ENCODE results near the gene CHD2.

Gene CHD2

GRCh38 chr15:92954578-92954977 lies 54.5 kb downstream of the CHD2 start:
- Histone ChIP-seq H3K4me3 (no peak overlapping the region), H3K36me3 (replicated peaks) (peaks cover 92% of the 10 kb centered on the region), H3K4me1 (no peaks in the 10 kb centered on the region), H3K9me3 (peaks cover 3% of the 10 kb centered on the region; the same call in 1 of the 2 replicates), H3K27me3 (ENCODE audit: low read depth) (no peaks in the 10 kb centered on the region)
- in situ Hi-C loops (cut with MboI; ENCODE audit: low sequenced_read_pairs), result no loop called here
- peak in 1 of 2 experiments; percentile 34 for DNase-seq (ENCODE audit: low spot score in 2 of 2)

- in situ Hi-C loops (cut with MboI; ENCODE audit: low sequenced_read_pairs), result no loop called here
- Histone ChIP-seq H3K4me1 (no peaks in the 10 kb centered on the region), H3K4me3 (no peak overlapping the region), H3K27me3 (ENCODE audit: low read depth) (no peaks in the 10 kb centered on the region), H3K9me3 (no peaks in the 10 kb centered on the region), H3K36me3 (replicated peaks) (peaks cover 86% of the 10 kb centered on the region)
- DNase-seq (ENCODE audit: low spot score in 2 of 2), result no peak
Observed at GRCh38 chr15:92955706-92956105, 55.6 kb downstream of the CHD2 start.

GRCh38 chr15:92958105-92958504 lies 58.0 kb downstream of the CHD2 start:
- Histone ChIP-seq H3K9me3 (no peaks in the 10 kb centered on the region), H3K27me3 (ENCODE audit: low read depth) (no peaks in the 10 kb centered on the region), H3K4me3 (no peak overlapping the region), H3K4me1 (no peaks in the 10 kb centered on the region), H3K36me3 (replicated peaks) (peaks cover 77% of the 10 kb centered on the region)
- in situ Hi-C loops (cut with MboI; ENCODE audit: low sequenced_read_pairs), result no loop called here
- DNase-seq (ENCODE audit: low spot score in 2 of 2), result no peak

GRCh38 chr15:92959219-92959618 lies 59.1 kb downstream of the CHD2 start:
- in situ Hi-C loops (cut with MboI; ENCODE audit: low sequenced_read_pairs), result no loop called here
- Histone ChIP-seq H3K27me3 (ENCODE audit: low read depth) (no peaks in the 10 kb centered on the region), H3K4me3 (no peak overlapping the region), H3K4me1 (no peaks in the 10 kb centered on the region; the same call in 1 of the 2 replicates), H3K9me3 (no peaks in the 10 kb centered on the region), H3K36me3 (replicated peaks) (peaks cover 76% of the 10 kb centered on the region)
- DNase-seq (ENCODE audit: low spot score in 2 of 2), result no peak

- H3K9me3 ChIP-seq, result no peaks in the 10 kb centered on the region
- no peak overlapping the region for H3K4me3 ChIP-seq
- no peaks in the 10 kb centered on the region for H3K27me3 ChIP-seq (ENCODE audit: low read depth)
- no peak for DNase-seq (ENCODE audit: low spot score in 2 of 2)
- H3K36me3 ChIP-seq (replicated peaks), result peaks cover 66% of the 10 kb centered on the region
- no peaks in the 10 kb centered on the region; the same call in 1 of the 2 replicates for H3K4me1 ChIP-seq
- in situ Hi-C loops (cut with MboI; ENCODE audit: low sequenced_read_pairs), result no loop called here
Observed at GRCh38 chr15:92960996-92961681, 61.0 kb downstream of the CHD2 start.

GRCh38 chr15:92962914-92963313 lies 62.8 kb downstream of the CHD2 start:
- H3K9me3 ChIP-seq, result no peaks in the 10 kb centered on the region
- no peak overlapping the region for H3K4me3 ChIP-seq
- peaks cover 64% of the 10 kb centered on the region for H3K36me3 ChIP-seq (replicated peaks)
- DNase-seq (ENCODE audit: low spot score in 2 of 2), result no peak
- H3K27me3 ChIP-seq (ENCODE audit: low read depth), result no peaks in the 10 kb centered on the region
- in situ Hi-C loops (cut with MboI; ENCODE audit: low sequenced_read_pairs), result no loop called here
- H3K4me1 ChIP-seq, result no peaks in the 10 kb centered on the region; the same call in 1 of the 2 replicates

GRCh38 chr15:92963794-92964193 lies 63.7 kb downstream of the CHD2 start:
- in situ Hi-C loops (cut with MboI; ENCODE audit: low sequenced_read_pairs), result no loop called here
- no peak overlapping the region for H3K4me3 ChIP-seq
- no peaks in the 10 kb centered on the region for H3K27me3 ChIP-seq (ENCODE audit: low read depth)
- no peak for DNase-seq (ENCODE audit: low spot score in 2 of 2)
- H3K36me3 ChIP-seq (replicated peaks), result peaks cover 64% of the 10 kb centered on the region
- H3K9me3 ChIP-seq, result no peaks in the 10 kb centered on the region
- no peaks in the 10 kb centered on the region; the same call in 1 of the 2 replicates for H3K4me1 ChIP-seq

GRCh38 chr15:92968926-92969651 lies 69.0 kb downstream of the CHD2 start:
- no peak for DNase-seq (ENCODE audit: low spot score in 2 of 2)
- H3K9me3 ChIP-seq, result no peaks in the 10 kb centered on the region
- H3K4me3 ChIP-seq, result no peak overlapping the region
- H3K36me3 ChIP-seq (replicated peaks), result peaks cover 69% of the 10 kb centered on the region
- in situ Hi-C loops (cut with MboI; ENCODE audit: low sequenced_read_pairs), result no loop called here
- no peaks in the 10 kb centered on the region for H3K4me1 ChIP-seq
- H3K27me3 ChIP-seq (ENCODE audit: low read depth), result no peaks in the 10 kb centered on the region

- DNase-seq (ENCODE audit: low spot score in 2 of 2), result no peak
- peaks cover 73% of the 10 kb centered on the region for H3K36me3 ChIP-seq (replicated peaks)
- no peaks in the 10 kb centered on the region for H3K4me1 ChIP-seq
- H3K27me3 ChIP-seq (ENCODE audit: low read depth), result no peaks in the 10 kb centered on the region
- no peak overlapping the region for H3K4me3 ChIP-seq
- in situ Hi-C loops (cut with MboI; ENCODE audit: low sequenced_read_pairs), result no loop called here
- H3K9me3 ChIP-seq, result no peaks in the 10 kb centered on the region
Observed at GRCh38 chr15:92970656-92971055, 70.5 kb downstream of the CHD2 start.

GRCh38 chr15:92971081-92971480 lies 71.0 kb downstream of the CHD2 start:
- Histone ChIP-seq H3K27me3 (ENCODE audit: low read depth) (no peaks in the 10 kb centered on the region), H3K9me3 (no peaks in the 10 kb centered on the region), H3K36me3 (replicated peaks) (peaks cover 77% of the 10 kb centered on the region), H3K4me1 (no peaks in the 10 kb centered on the region), H3K4me3 (no peak overlapping the region)
- no peak for DNase-seq (ENCODE audit: low spot score in 2 of 2)
- in situ Hi-C loops (cut with MboI; ENCODE audit: low sequenced_read_pairs), result no loop called here

- no peak for DNase-seq (ENCODE audit: low spot score in 2 of 2)
- no peaks in the 10 kb centered on the region for H3K27me3 ChIP-seq (ENCODE audit: low read depth)
- H3K4me1 ChIP-seq, result no peaks in the 10 kb centered on the region
- no peaks in the 10 kb centered on the region for H3K9me3 ChIP-seq
- in situ Hi-C loops (cut with MboI; ENCODE audit: low sequenced_read_pairs), result no loop called here
- no peak overlapping the region for H3K4me3 ChIP-seq
- peaks cover 74% of the 10 kb centered on the region for H3K36me3 ChIP-seq (replicated peaks)
Observed at GRCh38 chr15:92971713-92972112, 71.6 kb downstream of the CHD2 start.

- in situ Hi-C loops (cut with MboI; ENCODE audit: low sequenced_read_pairs), result no loop called here
- no peaks in the 10 kb centered on the region for H3K4me1 ChIP-seq
- H3K4me3 ChIP-seq, result no peak overlapping the region
- no peak for DNase-seq (ENCODE audit: low spot score in 2 of 2)
- H3K36me3 ChIP-seq (replicated peaks), result peaks cover 68% of the 10 kb centered on the region
- H3K27me3 ChIP-seq (ENCODE audit: low read depth), result no peaks in the 10 kb centered on the region
- H3K9me3 ChIP-seq, result no peaks in the 10 kb centered on the region
Observed at GRCh38 chr15:92974183-92974915, 74.2 kb downstream of the CHD2 start.

- in situ Hi-C loops (cut with MboI; ENCODE audit: low sequenced_read_pairs), result no loop called here
- no peak overlapping the region for H3K4me3 ChIP-seq
- H3K4me1 ChIP-seq, result no peaks in the 10 kb centered on the region
- peaks cover 71% of the 10 kb centered on the region for H3K36me3 ChIP-seq (replicated peaks)
- H3K9me3 ChIP-seq, result no peaks in the 10 kb centered on the region
- H3K27me3 ChIP-seq (ENCODE audit: low read depth), result no peaks in the 10 kb centered on the region
- DNase-seq (ENCODE audit: low spot score in 2 of 2), result no peak
Observed at GRCh38 chr15:92979011-92979701, 79.0 kb downstream of the CHD2 start.
